HG02973 (cell line): ENCODE data around the gene FBLN2.

ENCODE experiments used
- ATAC-seq: cut with Tn5 transposase; IDR thresholded peaks from one replicate; pipeline ENCODE4 v1.9.1; 2021; ENCODE audit warnings: moderate library complexity; ENCODE audit not compliant: unreplicated experiment

Gene FBLN2

GRCh38 chr3:13617981-13618380, 69.1 kb downstream of the FBLN2 start:
- no peak for ATAC-seq

- ATAC-seq, result no peak
Measured at GRCh38 chr3:13618836-13619235, 69.9 kb downstream of the FBLN2 start.

GRCh38 chr3:13619661-13620230, 70.8 kb downstream of the FBLN2 start:
- ATAC-seq, result no peak

- ATAC-seq, result no peak
Measured at GRCh38 chr3:13620281-13620680, 71.4 kb downstream of the FBLN2 start.

- no peak for ATAC-seq
Measured at GRCh38 chr3:13620776-13621365, 71.9 kb downstream of the FBLN2 start.

- no peak for ATAC-seq
Measured at GRCh38 chr3:13621381-13622221, 72.7 kb downstream of the FBLN2 start.

GRCh38 chr3:13622356-13622755, 73.4 kb downstream of the FBLN2 start:
- no peak for ATAC-seq

- ATAC-seq, result no peak
Measured at GRCh38 chr3:13623101-13623654, 74.3 kb downstream of the FBLN2 start.

GRCh38 chr3:13624021-13624420, 75.1 kb downstream of the FBLN2 start:
- ATAC-seq, result no peak

- ATAC-seq, result no peak
Measured at GRCh38 chr3:13624671-13625125, 75.8 kb downstream of the FBLN2 start.

- ATAC-seq, result no peak
Measured at GRCh38 chr3:13626396-13626795, 77.5 kb downstream of the FBLN2 start.

GRCh38 chr3:13626915-13627460, 78.1 kb downstream of the FBLN2 start:
- ATAC-seq, result no peak

GRCh38 chr3:13627681-13628080, 78.8 kb downstream of the FBLN2 start:
- no peak for ATAC-seq

GRCh38 chr3:13628432-13628831, 79.5 kb downstream of the FBLN2 start:
- no peak for ATAC-seq

- no peak for ATAC-seq
Measured at GRCh38 chr3:13628841-13629551, 80.1 kb downstream of the FBLN2 start.

GRCh38 chr3:13629644-13630043, 80.7 kb downstream of the FBLN2 start:
- ATAC-seq, result no peak

- ATAC-seq, result no peak
Measured at GRCh38 chr3:13631256-13631655, 82.3 kb downstream of the FBLN2 start.

- no peak for ATAC-seq
Measured at GRCh38 chr3:13633176-13633575, 84.3 kb downstream of the FBLN2 start.

GRCh38 chr3:13634151-13634550, 85.2 kb downstream of the FBLN2 start:
- no peak for ATAC-seq

- ATAC-seq, result no peak
Measured at GRCh38 chr3:13634615-13635014, 85.7 kb downstream of the FBLN2 start.

- no peak for ATAC-seq
Measured at GRCh38 chr3:13636186-13636585, 87.3 kb downstream of the FBLN2 start.
